Mucosa of descending colon (tissue), 3 donors: ENCODE data around the gene EXT2. TPM values are rescaled to one million over a fixed set of nuclear protein-coding genes. Genes with fewer than 3 reads are reported as not detected.

Source experiments
- ATAC-seq: fragments of 200-7000 bp; cut with Tn5 transposase; one replicate; pipeline ENCODE4 v1.9.1; 2020; ENCODE audit warnings: mild to moderate bottlenecking, moderate library complexity
- DNase-seq, 3 donors: peaks; one replicate each; pipeline ENCODE4 v3.0.0-alpha.2; 2020
- H3K36me3 ChIP-seq: fragments of 200-600 bp; one replicate; pipeline ENCODE4 v1.8.0; 2021; ENCODE audit warnings: low read depth, mild to moderate bottlenecking
- H3K4me1 ChIP-seq: fragments of 200-600 bp; one replicate; pipeline ENCODE4 v1.8.0; 2021; ENCODE audit warnings: low read depth, mild to moderate bottlenecking
- H3K4me3 ChIP-seq: fragments of 200-600 bp; one replicate; pipeline ENCODE4 v1.8.0; 2021; ENCODE audit warnings: mild to moderate bottlenecking
- H3K9me3 ChIP-seq: fragments of 200-600 bp; one replicate; pipeline ENCODE4 v1.8.0; 2021; ENCODE audit warnings: mild to moderate bottlenecking
- intact Hi-C, 2 donors: fragments of 100-400 bp; cut with DNase I in 1 of 2; cut with micrococcal nuclease in 1 of 2; formaldehyde crosslinking; loops; one replicate each; pipeline versions ENCODE4 v1.11.0 to v1.11.1; 2022; cut with DNase I, micrococcal nuclease
- total RNA-seq, 3 donors: library from RNA; stranded (reverse); fragmentation: NEBNext Ultra II Directional in 2 of 3; extraction: Animal tissue kit (Norgen Biotek cat#: 25700) in 2 of 3; gene quantifications; one replicate each; pipeline versions ENCODE4 v1.2.1 to v1.2.4, GENCODE V29; 2021 to 2023
- TF ChIP-seq, protein P1 (sequence below): fragments of 200-600 bp; IDR thresholded peaks from one replicate; pipeline ENCODE4 v1.8.0; 2022; ENCODE audit warnings: antibody characterized with exemption, mild to moderate bottlenecking
- donor health status: DM: no; HTN: no; CAD: no; lungs with moderate emphysema.
- donor health status: DM: no; HTN: no; CAD: no.
- donor health status: DM: no; HTN: yes; CAD: no.

Gene EXT2
- total RNA-seq, 3 donors from 2014 or later: 53.3 to 59.7 (median 57.2) TPM

- intact Hi-C loops: no loop called here
- H3K4me1 ChIP-seq: no peaks in the 10 kb centered on the region
- no peaks in the 10 kb centered on the region for H3K9me3 ChIP-seq
- no peak overlapping the region for H3K4me3 ChIP-seq
- ATAC-seq: no peak
- DNase-seq: no peak
- TF ChIP-seq, protein P1, sequence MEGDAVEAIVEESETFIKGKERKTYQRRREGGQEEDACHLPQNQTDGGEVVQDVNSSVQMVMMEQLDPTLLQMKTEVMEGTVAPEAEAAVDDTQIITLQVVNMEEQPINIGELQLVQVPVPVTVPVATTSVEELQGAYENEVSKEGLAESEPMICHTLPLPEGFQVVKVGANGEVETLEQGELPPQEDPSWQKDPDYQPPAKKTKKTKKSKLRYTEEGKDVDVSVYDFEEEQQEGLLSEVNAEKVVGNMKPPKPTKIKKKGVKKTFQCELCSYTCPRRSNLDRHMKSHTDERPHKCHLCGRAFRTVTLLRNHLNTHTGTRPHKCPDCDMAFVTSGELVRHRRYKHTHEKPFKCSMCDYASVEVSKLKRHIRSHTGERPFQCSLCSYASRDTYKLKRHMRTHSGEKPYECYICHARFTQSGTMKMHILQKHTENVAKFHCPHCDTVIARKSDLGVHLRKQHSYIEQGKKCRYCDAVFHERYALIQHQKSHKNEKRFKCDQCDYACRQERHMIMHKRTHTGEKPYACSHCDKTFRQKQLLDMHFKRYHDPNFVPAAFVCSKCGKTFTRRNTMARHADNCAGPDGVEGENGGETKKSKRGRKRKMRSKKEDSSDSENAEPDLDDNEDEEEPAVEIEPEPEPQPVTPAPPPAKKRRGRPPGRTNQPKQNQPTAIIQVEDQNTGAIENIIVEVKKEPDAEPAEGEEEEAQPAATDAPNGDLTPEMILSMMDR: no peak
- H3K36me3 ChIP-seq: no peaks in the 10 kb centered on the region
Measured at GRCh38 chr11:44243595-44244343, 148.3 kb downstream of the EXT2 start.

DNA sequence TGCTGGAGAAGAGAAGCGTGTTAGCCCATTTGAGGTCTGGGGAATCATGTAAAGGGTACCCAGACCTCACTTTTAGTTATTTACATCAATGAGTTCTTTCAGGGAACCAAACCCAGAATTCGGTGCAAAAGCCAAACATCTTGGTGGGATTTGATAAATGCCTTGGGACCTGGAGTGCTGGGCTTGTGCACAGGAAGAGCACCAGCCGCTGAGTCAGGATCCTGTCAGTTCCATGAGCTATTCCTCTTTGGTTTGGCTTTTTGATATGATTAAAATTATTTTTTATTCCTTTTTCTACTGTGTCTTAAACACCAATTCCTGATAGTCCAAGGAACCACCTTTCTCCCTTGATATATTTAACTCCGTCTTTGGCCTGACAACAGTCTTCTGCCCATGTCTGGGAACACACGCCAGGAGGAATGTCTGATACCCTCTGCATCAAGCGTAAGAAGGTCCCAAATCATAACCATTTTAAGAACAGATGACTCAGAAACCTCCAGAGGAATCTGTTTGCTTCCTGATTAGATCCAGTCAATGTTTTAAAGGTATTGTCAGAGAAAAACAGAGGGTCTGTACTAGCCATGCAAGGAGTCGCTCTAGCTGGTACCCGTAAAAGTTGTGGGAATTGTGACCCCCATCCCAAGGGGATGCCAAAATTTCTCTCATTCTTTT lies 149.3 kb downstream of the EXT2 start:
- Histone ChIP-seq H3K36me3 (no peaks in the 10 kb centered on the region), H3K4me3 (no peak overlapping the region), H3K4me1 (no peaks in the 10 kb centered on the region), H3K9me3 (no peaks in the 10 kb centered on the region)
- DNase-seq (no peak), ATAC-seq (no peak)
- intact Hi-C loops: no loop called here
- TF ChIP-seq, protein P1: no peak

GRCh38 chr11:44246726-44247125 lies 151.2 kb downstream of the EXT2 start:
- Histone ChIP-seq H3K36me3 (no peaks in the 10 kb centered on the region), H3K4me1 (no peaks in the 10 kb centered on the region), H3K9me3 (no peaks in the 10 kb centered on the region), H3K4me3 (no peak overlapping the region)
- no peak for ATAC-seq
- TF ChIP-seq, protein P1: no peak
- no peak for DNase-seq
- intact Hi-C loops: no loop called here

- peaks cover 4% of the 10 kb centered on the region for H3K9me3 ChIP-seq
- intact Hi-C loops: no loop called here
- no peak for ATAC-seq
Measured at GRCh38 chr11:44247508-44247907, 152.0 kb downstream of the EXT2 start.

DNA sequence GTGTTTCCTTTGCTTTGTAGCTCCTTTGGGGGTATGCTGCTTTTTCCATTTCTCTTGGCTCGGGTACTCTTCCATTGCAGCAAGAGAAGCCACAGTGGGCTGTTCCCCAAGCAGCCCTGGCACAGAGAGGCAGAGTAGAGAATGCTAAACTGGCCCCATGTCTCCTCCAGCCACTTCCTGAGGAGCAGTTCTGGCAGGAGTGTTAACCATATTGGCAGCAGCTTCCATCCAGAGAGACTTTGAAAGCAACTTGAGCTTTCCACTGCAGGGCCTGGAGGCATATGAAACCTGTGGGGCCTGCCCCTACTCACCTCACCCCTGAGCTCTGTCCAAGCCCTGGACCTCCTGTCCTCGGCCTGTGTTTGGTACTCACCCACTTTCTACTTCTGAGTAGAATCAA lies 152.6 kb downstream of the EXT2 start:
- H3K4me3 ChIP-seq: no peak overlapping the region
- TF ChIP-seq, protein P1: no peak
- no peaks in the 10 kb centered on the region for H3K36me3 ChIP-seq
- H3K9me3 ChIP-seq: peaks cover 10% of the 10 kb centered on the region
- H3K4me1 ChIP-seq: no peaks in the 10 kb centered on the region
- DNase-seq (no peak), ATAC-seq (no peak)
- intact Hi-C loops: no loop called here

More at GRCh38 chr11:44247508-44247907, 152.0 kb downstream of the EXT2 start:
- Histone ChIP-seq H3K4me1 (no peaks in the 10 kb centered on the region), H3K36me3 (no peaks in the 10 kb centered on the region), H3K4me3 (no peak overlapping the region)
- TF ChIP-seq, protein P1: no peak
- no peak for DNase-seq
